B cell (primary cell): ENCODE measurements around the gene ASMTL. TPM values are rescaled to one million over a fixed set of nuclear protein-coding genes. Genes with fewer than 3 reads are reported as not detected.

Experiments used
- ATAC-seq: fragments of 200-7000 bp; cut with Tn5 transposase; one replicate; pipeline ENCODE4 v1.10.0; 2021; ENCODE audit warnings: low read depth, mild to moderate bottlenecking, moderate number of reproducible peaks, moderate library complexity
- CTCF ChIA-PET: fragments of 350-600 bp; sonication (Branson Sonifier 250); formaldehyde crosslinking; loops from one replicate; lab custom pipeline; 2021; ENCODE audit warnings: antibody characterized with exemption, inconsistent platforms; lab: Charles Lee
- POLR2A ChIA-PET: fragments of 350-600 bp; sonication (Branson Sonifier 250); formaldehyde crosslinking; loops from one replicate; lab custom pipeline; 2021; ENCODE audit warnings: antibody characterized with exemption; lab: Charles Lee
- DNase-seq: peaks from one replicate; pipeline ENCODE4 v3.0.0; 2013
- H2AFZ ChIP-seq: 2 replicates; pipeline ENCODE4 v1.6.1; 2012; ENCODE audit warnings: mild to moderate bottlenecking, low read depth, low read length; ENCODE audit not compliant: insufficient read depth, poor library complexity, severe bottlenecking
- H3K27ac ChIP-seq, 2 donors: 1 replicate in 1 of 2; 2 replicates in 1 of 2; pipeline ENCODE4 v1.5.1; 2012 to 2013; ENCODE audit warnings: low read length in 2 of 2, mild to moderate bottlenecking in 2 of 2, moderate library complexity in 1 of 2
- H3K27me3 ChIP-seq, 4 experiments: fragments of 200-600 bp in 1 of 4; sonication (generic) in 1 of 4; replicated peaks in 1 of 4; 1 replicate in 2 of 4; 2 replicates in 2 of 4; pipeline versions ENCODE4 v1.6.1 to v1.7.0; 2013 to 2016; ENCODE audit warnings: low read length in 3 of 4, mild to moderate bottlenecking in 2 of 4, mixed read lengths in 1 of 4, moderate library complexity in 1 of 4; ENCODE audit not compliant: insufficient read depth in 4 of 4, control insufficient read depth in 3 of 4; ENCODE audit errors: control extremely low read depth in 1 of 4
- H3K36me3 ChIP-seq, 2 experiments: replicated peaks in 1 of 2; 1 replicate in 1 of 2; 2 replicates in 1 of 2; pipeline versions ENCODE4 v1.6.1 to v1.7.1; 2013; ENCODE audit warnings: low read length in 1 of 2; ENCODE audit not compliant: insufficient read depth in 2 of 2, control insufficient read depth in 1 of 2; ENCODE audit errors: control extremely low read depth in 1 of 2, extremely low read depth in 1 of 2
- H3K4me1 ChIP-seq, 2 donors: fragments of 200-600 bp in 1 of 2; sonication (generic) in 1 of 2; 1 replicate in 1 of 2; 2 replicates in 1 of 2; pipeline versions ENCODE4 v1.5.1 to v1.6.1; 2013 to 2017; ENCODE audit warnings: low read length in 2 of 2; ENCODE audit not compliant: control insufficient read depth in 2 of 2, insufficient read depth in 2 of 2
- H3K4me2 ChIP-seq: replicated peaks from 2 replicates; pipeline ENCODE3; 2012; ENCODE audit warnings: mild to moderate bottlenecking, low read depth, low read length; ENCODE audit not compliant: poor library complexity, severe bottlenecking
- H3K4me3 ChIP-seq, 5 experiments: fragments of 200-600 bp in 1 of 5; sonication (generic) in 1 of 5; 1 replicate in 3 of 5; 2 replicates in 2 of 5; pipeline versions ENCODE4 v1.5.1 to v1.7.0; 2011 to 2016; ENCODE audit warnings: low read length in 4 of 5, mild to moderate bottlenecking in 4 of 5, low read depth in 2 of 5, control low read depth in 1 of 5, moderate library complexity in 1 of 5; ENCODE audit not compliant: insufficient read depth in 1 of 5; ENCODE audit errors: control extremely low read depth in 1 of 5, extremely low read depth in 1 of 5
- H3K79me2 ChIP-seq: fragments of 200-600 bp; sonication (generic); one replicate; pipeline ENCODE4 v1.6.0; 2016; ENCODE audit warnings: low read length; ENCODE audit not compliant: control insufficient read depth, insufficient read depth
- H3K9ac ChIP-seq: fragments of 200-600 bp; sonication (generic); 2 replicates; pipeline ENCODE4 v1.6.1; 2017; ENCODE audit warnings: mild to moderate bottlenecking, low read length, moderate library complexity
- H3K9me3 ChIP-seq, 3 donors: one replicate each; pipeline versions ENCODE4 v1.6.1 to v1.7.1; 2013; ENCODE audit warnings: low read length in 2 of 3; ENCODE audit not compliant: control insufficient read depth in 2 of 3, insufficient read depth in 1 of 3; ENCODE audit errors: control extremely low read depth in 1 of 3
- H4K20me1 ChIP-seq: 2 replicates; pipeline ENCODE4 v1.6.0; 2012; ENCODE audit warnings: mild to moderate bottlenecking, low read length; ENCODE audit not compliant: insufficient read depth, control insufficient read depth, poor library complexity, severe bottlenecking
- H3K27ac Mint-ChIP-seq: one replicate; pipeline ENCODE4 v1.8.0; 2021; ENCODE audit warnings: mixed read lengths
- H3K27me3 Mint-ChIP-seq: one replicate; pipeline ENCODE4 v1.8.0; 2021; ENCODE audit warnings: mixed read lengths
- H3K4me1 Mint-ChIP-seq: one replicate; pipeline ENCODE4 v1.8.0; 2021; ENCODE audit warnings: mixed read lengths
- H3K4me3 Mint-ChIP-seq: one replicate; pipeline ENCODE4 v1.8.0; 2021; ENCODE audit warnings: mixed read lengths
- H3K9me3 Mint-ChIP-seq: one replicate; pipeline ENCODE4 v1.8.0; 2022; ENCODE audit warnings: mixed read lengths; ENCODE audit not compliant: insufficient read depth
- EZH2 ChIP-seq: IDR thresholded peaks from 2 replicates; pipeline ENCODE4 v1.6.1; 2012; ENCODE audit warnings: borderline replicate concordance, low read depth, mild to moderate bottlenecking, moderate library complexity, low read length; ENCODE audit not compliant: insufficient read depth, poor library complexity, severe bottlenecking
- WGBS: methylation state at CpG from one replicate; pipeline ENCODE4 v1.1.5; 2013; ENCODE audit warnings: missing lambda C conversion rate; ENCODE audit not compliant: insufficient coverage; 5-methylcytosine and 5-hydroxymethylcytosine counted together
- intact Hi-C: fragments of 100-400 bp; cut with micrococcal nuclease; formaldehyde crosslinking; loops from one replicate; pipeline ENCODE4 v1.10.0; 2022
- polyA plus RNA-seq: library from polyadenylated mRNA; depleted of rRNA; stranded (reverse); fragments of >200 nt; gene quantifications from 2 replicates; pipeline ENCODE4 v1.2.3, GENCODE V29; 2012
- total RNA-seq, 2 donors: library from RNA; stranded (reverse); fragments of 120-200 nt in 1 of 2; gene quantifications; 1 replicate in 1 of 2; 2 replicates in 1 of 2; pipeline versions ENCODE4 v1.2.3 to v1.2.4, GENCODE V29; 2013 to 2022
- TF ChIP-seq, protein P1 (sequence below): fragments of 200-600 bp; IDR thresholded peaks from one replicate; pipeline ENCODE4 v1.8.0; 2022; ENCODE audit warnings: antibody characterized with exemption, mild to moderate bottlenecking

The ASMTL gene
- total and polyA plus RNA-seq, 2 donors (not counting 1 experiment from before 2014, with no cell fraction given): 33.3 to 52.9 TPM

DNA sequence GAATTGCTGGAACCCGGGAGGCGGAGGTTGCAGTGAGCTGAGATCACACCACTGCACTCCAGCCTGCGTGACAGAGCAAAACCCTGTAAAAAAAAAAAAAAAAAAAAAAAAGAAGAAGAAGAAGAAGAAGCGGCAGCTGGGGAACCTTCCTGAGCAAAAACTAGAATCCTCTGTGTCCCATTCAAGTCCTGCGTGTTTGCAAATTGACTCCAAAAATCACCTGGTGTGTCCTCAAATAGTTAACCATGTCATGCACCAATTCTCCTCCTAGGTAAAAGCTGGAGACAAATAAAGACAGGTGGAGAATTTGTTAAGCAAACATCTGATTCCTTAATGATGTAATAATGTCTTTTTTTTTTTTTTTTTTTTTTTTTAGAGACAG, 31.9 kb upstream of the ASMTL start:
- H3K4me1 Mint-ChIP-seq: peaks cover 64% of the 10 kb centered on the region
- H3K9me3 ChIP-seq: peaks cover 0 to 8% (median 4%) of the 10 kb centered on the region in 3 donors
- H3K4me2 ChIP-seq: no peak overlapping the region
- no peak overlapping the region for H3K4me3 ChIP-seq
- peaks cover 1% of the 10 kb centered on the region for H3K9me3 Mint-ChIP-seq
- peak overlapping the region; percentile 76 for H3K4me3 Mint-ChIP-seq
- H3K27ac ChIP-seq: no peak overlapping the region
- peak overlapping the region; percentile 78 for H3K27ac Mint-ChIP-seq
- DNase-seq (peak; percentile 49), ATAC-seq (no peak)
- H3K9ac ChIP-seq: no peak overlapping the region
- no peaks in the 10 kb centered on the region for H3K27me3 ChIP-seq
- ChIA-PET POLR2A (no interaction called here), CTCF (no interaction called here)
- intact Hi-C loops: loop anchor here (1.0 kb wide), 1 partner anchor 10 kb away; no protein-coding TSS in a partner anchor
- H2AFZ ChIP-seq: no peak overlapping the region
- H3K4me1 ChIP-seq: peaks cover 36 to 61% of the 10 kb centered on the region in 2 donors
- H3K79me2 ChIP-seq: peaks cover 78% of the 10 kb centered on the region
- H3K27me3 Mint-ChIP-seq: no peaks in the 10 kb centered on the region
- H4K20me1 ChIP-seq: peaks cover 70% of the 10 kb centered on the region
- WGBS: 40% methylated on average over 1 of the region's 5 CpGs
- TF ChIP-seq, protein P1, sequence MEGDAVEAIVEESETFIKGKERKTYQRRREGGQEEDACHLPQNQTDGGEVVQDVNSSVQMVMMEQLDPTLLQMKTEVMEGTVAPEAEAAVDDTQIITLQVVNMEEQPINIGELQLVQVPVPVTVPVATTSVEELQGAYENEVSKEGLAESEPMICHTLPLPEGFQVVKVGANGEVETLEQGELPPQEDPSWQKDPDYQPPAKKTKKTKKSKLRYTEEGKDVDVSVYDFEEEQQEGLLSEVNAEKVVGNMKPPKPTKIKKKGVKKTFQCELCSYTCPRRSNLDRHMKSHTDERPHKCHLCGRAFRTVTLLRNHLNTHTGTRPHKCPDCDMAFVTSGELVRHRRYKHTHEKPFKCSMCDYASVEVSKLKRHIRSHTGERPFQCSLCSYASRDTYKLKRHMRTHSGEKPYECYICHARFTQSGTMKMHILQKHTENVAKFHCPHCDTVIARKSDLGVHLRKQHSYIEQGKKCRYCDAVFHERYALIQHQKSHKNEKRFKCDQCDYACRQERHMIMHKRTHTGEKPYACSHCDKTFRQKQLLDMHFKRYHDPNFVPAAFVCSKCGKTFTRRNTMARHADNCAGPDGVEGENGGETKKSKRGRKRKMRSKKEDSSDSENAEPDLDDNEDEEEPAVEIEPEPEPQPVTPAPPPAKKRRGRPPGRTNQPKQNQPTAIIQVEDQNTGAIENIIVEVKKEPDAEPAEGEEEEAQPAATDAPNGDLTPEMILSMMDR: no peak
- no peak for TF ChIP-seq EZH2
- peaks cover 10 to 63% of the 10 kb centered on the region in 2 experiments for H3K36me3 ChIP-seq

DNA sequence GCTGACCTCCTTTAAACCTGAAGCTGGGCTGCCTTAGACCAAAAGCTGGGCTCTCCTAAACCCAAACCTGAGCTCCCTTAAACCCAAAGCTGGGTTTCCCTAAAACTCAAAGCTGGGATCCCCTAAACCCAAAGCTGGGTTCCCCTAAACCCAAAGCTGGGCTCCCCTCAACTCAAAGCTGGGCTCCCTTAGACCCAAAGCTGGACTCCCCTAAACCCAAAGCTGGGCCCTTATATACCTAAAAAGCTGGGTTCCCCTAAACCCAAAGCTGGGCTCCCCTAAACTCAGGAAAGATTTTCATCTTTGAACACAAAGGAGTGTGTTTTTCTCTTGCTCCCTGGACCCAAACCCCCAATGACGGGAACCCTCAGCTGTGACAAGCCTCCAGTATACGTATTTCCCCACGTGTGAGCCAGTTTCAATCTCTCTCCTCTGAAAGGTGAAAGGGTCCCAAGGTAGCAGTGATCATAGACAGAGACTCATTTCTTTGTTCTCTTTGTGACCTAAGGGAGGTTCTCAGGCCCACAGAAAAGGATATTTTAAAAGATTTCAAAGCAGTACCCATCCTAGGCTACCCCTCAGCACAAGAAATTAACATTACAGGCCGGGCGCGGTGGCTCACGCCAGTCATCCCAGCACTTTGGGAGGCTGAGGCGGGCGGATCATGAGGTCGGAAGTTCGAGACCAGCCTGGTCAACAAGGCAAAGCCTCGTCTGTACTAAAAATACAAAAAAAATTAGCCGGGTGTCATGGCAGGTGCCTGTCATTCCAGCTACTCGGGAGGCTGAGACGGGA, 31.3 kb upstream of the ASMTL start:
- no peak for TF ChIP-seq EZH2
- TF ChIP-seq, protein P1: no peak
- CTCF ChIA-PET: no interaction called here
- intact Hi-C loops: loop anchor here (1.0 kb wide), 1 partner anchor 10 kb away; no protein-coding TSS in a partner anchor

More for the DNA sequence above, 31.3 kb upstream of the ASMTL start:
- Histone ChIP-seq H3K27ac (peak overlapping the region; percentile 28 to 74), H3K36me3 (peaks cover 10 to 65% of the 10 kb centered on the region in 2 experiments), H2AFZ (no peak overlapping the region), H3K4me1 (peaks cover 36 to 63% of the 10 kb centered on the region in 2 donors), H3K4me2 (peak overlapping the region; percentile 33), H3K4me3 (no peak overlapping the region), H3K27me3 (no peaks in the 10 kb centered on the region), H3K9ac (no peak overlapping the region), H3K9me3 (peaks cover 0 to 8% (median 6%) of the 10 kb centered on the region in 3 donors), H4K20me1 (peaks cover 70% of the 10 kb centered on the region), H3K79me2 (peaks cover 79% of the 10 kb centered on the region)
- 39% methylated on average over 4 of the region's 15 CpGs for WGBS
- peaks cover 69% of the 10 kb centered on the region for H3K4me1 Mint-ChIP-seq
- peak; percentile 60 for DNase-seq
- H3K9me3 Mint-ChIP-seq: peaks cover 6% of the 10 kb centered on the region
- peak; percentile 15 for ATAC-seq
- peak overlapping the region; percentile 76 for H3K4me3 Mint-ChIP-seq
- H3K27ac Mint-ChIP-seq: peak overlapping the region; percentile 78
- POLR2A ChIA-PET: no interaction called here
- no peaks in the 10 kb centered on the region for H3K27me3 Mint-ChIP-seq
